Naive thymus-derived CD8-positive, alpha-beta T cell (primary cell): ENCODE measurements around the gene DGCR8. TPM values are rescaled to one million over a fixed set of nuclear protein-coding genes. Genes with fewer than 3 reads are reported as not detected.

Experiments
- ATAC-seq, 2 donors: fragments of 150-1000 bp; cut with Tn5 transposase in 1 of 2; sonication (Bioruptor Pico), chemical (Tn5 transposase) in 1 of 2; 1 replicate in 1 of 2; 2 replicates in 1 of 2; pipeline ENCODE4 v1.10.0; 2021; ENCODE audit warnings: mild to moderate bottlenecking in 2 of 2, moderate library complexity in 2 of 2
- POLR2A ChIA-PET: fragments of 350-600 bp; sonication (Branson Sonifier 250); formaldehyde crosslinking; loops from one replicate; lab custom pipeline; 2021; ENCODE audit warnings: antibody characterized with exemption; lab: Charles Lee
- DNase-seq, 10 donors: peaks; one replicate each; pipeline versions ENCODE4 v3.0.0 to v3.0.0-alpha.2; 2020 to 2022
- H3K27ac Mint-ChIP-seq, 10 donors: one replicate each; pipeline ENCODE4 v1.8.0; 2020 to 2022; ENCODE audit warnings: mild to moderate bottlenecking in 10 of 10, mixed read lengths in 10 of 10, moderate library complexity in 4 of 10, inconsistent platforms in 1 of 10
- H3K27me3 Mint-ChIP-seq, 5 donors: one replicate each; pipeline ENCODE4 v1.8.0; 2021 to 2022; ENCODE audit warnings: mixed read lengths in 5 of 5
- H3K36me3 Mint-ChIP-seq, 3 donors: one replicate each; pipeline ENCODE4 v1.8.0; 2020 to 2022; ENCODE audit warnings: mixed read lengths in 3 of 3, mild to moderate bottlenecking in 2 of 3, inconsistent platforms in 1 of 3
- H3K4me1 Mint-ChIP-seq, 4 donors: one replicate each; pipeline ENCODE4 v1.8.0; 2021 to 2022; ENCODE audit warnings: mixed read lengths in 4 of 4
- H3K4me3 Mint-ChIP-seq, 10 donors: one replicate each; pipeline ENCODE4 v1.8.0; 2020 to 2022; ENCODE audit warnings: mild to moderate bottlenecking in 10 of 10, mixed read lengths in 10 of 10, moderate library complexity in 6 of 10, inconsistent platforms in 1 of 10
- H3K9me3 Mint-ChIP-seq, 9 donors: one replicate each; pipeline ENCODE4 v1.8.0; 2020 to 2022; ENCODE audit warnings: mixed read lengths in 9 of 9, mild to moderate bottlenecking in 3 of 9, inconsistent platforms in 1 of 9, moderate library complexity in 1 of 9
- polyA plus RNA-seq, 3 donors: library from polyadenylated mRNA; unstranded; fragments of 300-500 nt; fragmentation: Illumina TruSeq; gene quantifications; one replicate each; pipeline ENCODE4 v1.2.3, GENCODE V29; 2021
- total RNA-seq, 8 experiments: library from RNA in 2 of 8; stranded (reverse) in 2 of 8; gene quantifications; one replicate each; pipeline ENCODE4 v1.2.3 and lab custom pipeline; 2021 to 2026

DGCR8 gene
- total and polyA plus RNA-seq, 5 experiments from 2014 or later = 4.0 to 53.3 (median 6.0) TPM

DNA sequence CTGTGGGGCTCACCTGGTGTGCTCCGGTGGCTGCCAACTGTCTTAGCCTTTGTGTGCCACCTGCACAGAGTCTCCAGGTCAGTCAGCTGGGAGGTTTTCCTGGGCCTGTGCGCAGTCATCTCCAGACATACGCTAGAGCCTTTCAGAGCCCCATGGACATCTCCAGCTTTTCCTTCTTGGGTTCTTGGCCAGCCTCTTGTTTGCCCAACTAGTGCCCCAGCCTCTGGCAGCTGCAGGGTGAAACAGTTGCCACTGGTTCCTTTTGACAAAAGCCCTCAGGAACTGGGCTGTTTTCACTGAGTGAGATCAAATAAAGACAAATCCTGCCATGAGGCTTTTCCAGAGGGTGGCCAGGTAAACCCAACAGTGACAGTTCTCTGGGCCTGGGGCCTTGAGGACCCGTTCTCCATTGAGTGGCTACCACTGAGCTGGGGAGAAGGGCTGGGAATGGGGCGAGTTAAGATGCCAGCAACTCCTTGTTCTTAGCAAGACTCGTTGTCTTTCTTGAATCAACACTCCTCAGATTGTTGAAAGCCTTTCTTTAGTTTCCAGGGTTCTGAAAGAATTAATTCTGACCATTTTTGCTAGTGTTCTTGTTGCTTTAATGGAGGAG, 19.2 kb downstream of the DGCR8 start:
- ATAC-seq = no peak
- H3K9me3 Mint-ChIP-seq = no peaks in the 10 kb centered on the region
- DNase-seq = no peak
- peaks cover 0 to 44% (median 21%) of the 10 kb centered on the region in 3 donors for H3K36me3 Mint-ChIP-seq
- H3K27ac Mint-ChIP-seq = peak overlapping the region; percentile 87 to 99 (median 96)
- peak overlapping the region in 9 of 10 donors; percentile 23 to 92 (median 89) for H3K4me3 Mint-ChIP-seq
- POLR2A ChIA-PET = no interaction called here
- H3K27me3 Mint-ChIP-seq = no peaks in the 10 kb centered on the region
- H3K4me1 Mint-ChIP-seq = peaks cover 18 to 60% (median 51%) of the 10 kb centered on the region in 4 donors

DNA sequence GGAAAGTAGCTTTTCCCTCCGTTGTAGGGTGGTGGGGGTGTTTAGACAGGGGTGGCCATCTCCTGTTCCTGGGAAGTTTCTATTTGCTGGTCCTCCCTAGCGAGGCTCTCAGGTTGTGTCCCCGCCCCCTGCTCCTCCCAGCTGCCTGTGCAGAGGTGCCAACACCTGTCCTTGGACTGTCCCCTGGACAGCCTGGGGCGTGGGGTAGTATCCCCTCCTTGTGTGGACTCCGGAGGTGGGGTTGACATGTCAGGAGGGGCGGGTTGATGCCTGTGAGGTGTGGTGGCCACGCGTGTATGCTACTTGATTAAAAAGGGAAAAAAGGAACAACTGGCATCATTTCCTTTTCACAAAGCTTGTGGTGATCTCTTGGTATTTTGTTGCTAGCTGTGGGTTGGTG, 21.6 kb downstream of the DGCR8 start:
- no peak for ATAC-seq
- DNase-seq = peak in 1 of 10 donors; percentile 11
- H3K27me3 Mint-ChIP-seq = no peaks in the 10 kb centered on the region
- peak overlapping the region in 9 of 10 donors; percentile 8 to 92 (median 89) for H3K4me3 Mint-ChIP-seq
- POLR2A ChIA-PET = interaction anchor here (0.7 to 2.8 kb wide), 5 partner anchors 9 to 671 kb away, joined by 3 to 16 read pairs (median 4); partner anchors contain the start of genes RANBP1, TANGO2 and TRMT2A
- H3K9me3 Mint-ChIP-seq = no peaks in the 10 kb centered on the region
- H3K4me1 Mint-ChIP-seq = peaks cover 18 to 60% (median 50%) of the 10 kb centered on the region in 4 donors
- H3K27ac Mint-ChIP-seq = peak overlapping the region; percentile 87 to 99 (median 94)
- peaks cover 0 to 34% (median 8%) of the 10 kb centered on the region in 3 donors for H3K36me3 Mint-ChIP-seq

DNA sequence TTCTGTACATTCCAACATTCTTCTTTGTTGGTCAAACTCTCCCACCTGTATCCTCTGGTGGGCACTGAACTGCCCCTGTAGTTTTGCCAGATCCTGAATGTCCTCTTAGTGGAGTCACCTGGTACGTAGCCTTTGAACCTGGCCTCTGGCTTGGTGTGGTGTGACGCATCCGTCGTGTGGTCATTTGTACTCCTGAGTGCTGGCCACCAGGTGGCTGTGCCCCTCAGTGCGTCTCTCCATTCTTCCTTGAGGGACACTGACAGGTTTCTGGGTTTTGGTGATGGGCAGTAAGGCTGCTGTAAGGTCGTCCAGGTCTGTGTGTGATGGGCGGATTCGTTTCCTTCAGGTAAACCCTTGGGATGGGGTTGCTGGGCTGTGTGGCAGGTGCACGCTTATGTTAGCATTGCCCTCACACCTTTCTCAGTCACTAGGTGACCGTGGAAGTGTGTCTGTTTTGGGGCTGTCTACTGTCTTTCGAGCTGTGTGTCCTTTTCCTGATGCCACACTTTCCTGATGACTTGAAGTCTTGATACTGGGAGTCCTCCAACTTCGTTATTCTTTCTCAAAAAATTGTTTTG, 22.3 kb downstream of the DGCR8 start:
- DNase-seq (no peak), ATAC-seq (no peak)
- Mint-ChIP-seq H3K9me3 (no peaks in the 10 kb centered on the region), H3K4me1 (peaks cover 18 to 57% (median 50%) of the 10 kb centered on the region in 4 donors), H3K36me3 (peaks cover 0 to 33% (median 4%) of the 10 kb centered on the region in 3 donors), H3K4me3 (peak overlapping the region in 4 of 10 donors; percentile 30 to 77 (median 41)), H3K27ac (peak overlapping the region; percentile 87 to 98 (median 92)), H3K27me3 (no peaks in the 10 kb centered on the region)
- POLR2A ChIA-PET = interaction anchor here (0.7 to 2.8 kb wide), 2 partner anchors 10 to 671 kb away, joined by 4 to 16 read pairs; no protein-coding TSS in a partner anchor

DNA sequence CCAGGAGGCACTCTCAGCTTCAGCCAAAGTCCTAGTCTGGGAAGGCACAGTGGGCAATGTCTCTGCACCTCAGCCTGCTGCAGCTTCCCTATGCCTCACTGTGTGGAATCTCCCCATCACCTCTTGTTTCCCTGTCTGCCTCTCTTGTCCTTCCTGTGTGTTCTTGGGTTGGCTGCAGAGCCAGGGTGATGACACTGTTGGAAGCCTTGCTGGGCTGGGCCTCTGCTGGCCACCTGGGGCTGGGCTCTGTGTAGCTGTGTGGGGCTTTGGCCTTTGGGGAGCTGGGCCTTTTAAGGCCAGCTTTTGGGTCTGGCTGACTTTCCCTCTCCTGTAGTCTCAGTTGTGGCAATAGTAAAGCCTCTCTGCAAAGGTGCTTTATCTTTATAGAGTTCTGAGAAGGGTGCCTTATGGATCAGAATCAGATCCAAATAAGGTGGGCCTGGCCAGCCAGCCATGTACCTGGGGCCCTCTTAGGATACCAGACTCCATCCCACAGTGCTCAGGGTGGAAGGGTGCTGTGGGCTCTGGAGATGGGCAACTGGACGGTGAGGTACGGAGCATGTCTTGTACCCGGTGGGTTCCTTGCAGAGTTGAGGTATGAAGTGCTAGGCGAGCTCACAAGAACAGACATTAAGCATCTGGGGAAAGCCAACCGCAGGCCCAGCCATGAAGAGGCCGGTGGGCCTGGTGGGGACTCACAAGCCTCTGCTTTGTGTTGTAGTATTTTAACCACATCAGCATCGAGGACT, 25.6 kb downstream of the DGCR8 start:
- POLR2A ChIA-PET = interaction anchor here (1.3 to 1.9 kb wide), 2 partner anchors 11 to 13 kb away, joined by 3 to 7 read pairs; partner anchors contain the start of gene RANBP1
- no peak overlapping the region for H3K4me3 Mint-ChIP-seq
- H3K27ac Mint-ChIP-seq = peak overlapping the region in 6 of 10 donors; percentile 25 to 80 (median 52)
- DNase-seq = peak in 1 of 10 donors; percentile 32
- peaks cover 15 to 37% (median 22%) of the 10 kb centered on the region in 4 donors for H3K4me1 Mint-ChIP-seq
- no peaks in the 10 kb centered on the region for H3K9me3 Mint-ChIP-seq
- ATAC-seq = no peak
- peaks cover 0 to 40% (median 2%) of the 10 kb centered on the region in 3 donors for H3K36me3 Mint-ChIP-seq
- H3K27me3 Mint-ChIP-seq = no peaks in the 10 kb centered on the region

DNA sequence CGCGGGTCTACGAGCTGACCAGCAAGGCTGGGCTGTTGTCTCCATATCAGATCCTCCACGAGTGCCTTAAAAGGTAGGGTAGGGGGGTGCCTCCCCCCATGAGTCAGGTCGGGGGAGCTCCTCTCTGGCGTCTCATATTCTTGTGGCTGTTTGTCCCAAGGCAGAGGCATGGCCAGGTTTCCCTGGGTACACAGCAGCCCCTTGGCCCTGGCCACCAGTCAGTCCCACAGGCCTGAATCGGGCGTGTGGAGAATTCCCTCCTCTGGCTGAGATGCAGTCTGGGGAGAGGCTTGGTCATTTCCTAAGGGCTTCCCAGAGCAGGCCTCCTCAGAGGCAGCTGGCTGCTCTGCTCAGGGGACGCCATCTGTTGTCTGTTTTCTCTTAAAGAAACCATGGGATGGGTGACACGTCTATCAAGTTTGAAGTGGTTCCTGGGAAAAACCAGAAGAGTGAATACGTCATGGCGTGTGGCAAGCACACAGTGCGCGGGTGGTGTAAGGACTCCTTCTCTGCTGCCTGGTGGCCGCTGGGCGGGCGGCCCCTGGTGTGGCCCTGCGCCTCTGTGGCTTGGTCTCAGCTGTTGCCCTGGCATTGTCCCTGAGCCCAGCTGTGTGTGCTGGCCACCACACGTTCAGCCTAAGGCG, 26.3 kb downstream of the DGCR8 start:
- no peak for ATAC-seq
- POLR2A ChIA-PET = interaction anchor here (1.3 to 1.9 kb wide), 2 partner anchors 10 to 14 kb away, joined by 3 to 7 read pairs; partner anchors contain the start of gene RANBP1

DNA sequence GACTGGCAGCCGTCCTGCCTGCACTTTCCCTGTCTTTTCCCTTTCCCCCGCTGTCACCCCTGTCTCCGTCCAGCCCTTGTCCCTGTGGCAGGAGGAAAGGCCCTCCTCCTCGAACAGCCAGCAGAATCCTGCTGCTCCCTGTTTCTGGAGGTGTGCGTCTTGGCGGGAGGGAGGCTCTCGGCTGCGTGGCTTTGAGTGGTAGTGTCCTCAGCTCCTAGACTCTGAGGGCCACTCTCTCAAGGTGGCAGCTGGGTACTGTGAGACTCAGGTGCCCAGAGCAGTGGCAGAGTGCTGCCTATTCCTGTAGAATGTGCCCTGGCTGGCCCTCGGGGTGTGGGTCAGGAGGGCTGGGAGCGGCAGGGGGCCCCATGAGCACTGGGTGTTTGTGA, 26.8 kb downstream of the DGCR8 start:
- no peak for ATAC-seq
- peaks cover 8 to 37% (median 22%) of the 10 kb centered on the region in 4 donors for H3K4me1 Mint-ChIP-seq
- POLR2A ChIA-PET = interaction anchor here (1.3 to 1.9 kb wide), 2 partner anchors 9 to 15 kb away, joined by 3 to 7 read pairs; partner anchors contain the start of gene RANBP1
- no peaks in the 10 kb centered on the region for H3K27me3 Mint-ChIP-seq
- H3K36me3 Mint-ChIP-seq = peaks cover 0 to 43% (median 2%) of the 10 kb centered on the region in 3 donors
- DNase-seq = peak in 1 of 10 donors; percentile 36
- no peak overlapping the region for H3K4me3 Mint-ChIP-seq
- peak overlapping the region in 3 of 10 donors; percentile 29 to 49 (median 37) for H3K27ac Mint-ChIP-seq
- H3K9me3 Mint-ChIP-seq = no peaks in the 10 kb centered on the region

More for the DNA sequence above, 26.3 kb downstream of the DGCR8 start:
- Mint-ChIP-seq H3K27ac (peak overlapping the region in 3 of 10 donors; percentile 29 to 37 (median 35)), H3K4me1 (peaks cover 8 to 37% (median 22%) of the 10 kb centered on the region in 4 donors), H3K27me3 (no peaks in the 10 kb centered on the region), H3K9me3 (no peaks in the 10 kb centered on the region), H3K36me3 (peaks cover 0 to 43% (median 2%) of the 10 kb centered on the region in 3 donors), H3K4me3 (no peak overlapping the region)
- DNase-seq = peak in 1 of 10 donors; percentile 51

DNA sequence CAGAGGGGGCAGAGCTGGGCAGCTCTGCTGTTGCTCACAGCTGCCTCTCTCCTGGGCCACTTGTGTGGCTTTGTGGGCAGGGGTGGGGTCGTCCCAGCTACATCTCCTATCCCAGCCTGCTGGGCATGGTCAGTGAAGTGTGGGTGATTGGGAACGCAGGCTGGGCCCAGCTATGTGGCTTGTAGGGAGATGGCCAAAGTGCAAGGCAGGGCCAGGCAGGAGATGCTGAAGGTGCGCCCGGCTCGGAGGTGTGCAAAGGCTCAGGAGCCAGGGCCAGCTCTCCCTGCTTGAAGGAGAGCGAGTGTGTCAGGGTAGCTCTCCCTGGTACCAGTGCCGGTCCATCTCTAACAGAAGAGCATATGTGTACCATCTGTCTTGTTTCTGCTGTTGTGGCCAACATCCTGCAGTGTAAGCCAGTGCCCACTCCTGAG, 27.4 kb downstream of the DGCR8 start:
- no peaks in the 10 kb centered on the region for H3K27me3 Mint-ChIP-seq
- peak overlapping the region in 8 of 10 donors; percentile 32 to 79 (median 56) for H3K27ac Mint-ChIP-seq
- peaks cover 7 to 35% (median 19%) of the 10 kb centered on the region in 4 donors for H3K4me1 Mint-ChIP-seq
- no peaks in the 10 kb centered on the region for H3K9me3 Mint-ChIP-seq
- H3K36me3 Mint-ChIP-seq = peaks cover 0 to 47% (median 2%) of the 10 kb centered on the region in 3 donors
- ATAC-seq (no peak), DNase-seq (peak in 1 of 10 donors; percentile 42)
- H3K4me3 Mint-ChIP-seq = no peak overlapping the region
- POLR2A ChIA-PET = interaction anchor here (0.9 kb wide), 1 partner anchor 28 kb away, joined by 3 read pairs; the partner anchor contains the start of gene DGCR8

DNA sequence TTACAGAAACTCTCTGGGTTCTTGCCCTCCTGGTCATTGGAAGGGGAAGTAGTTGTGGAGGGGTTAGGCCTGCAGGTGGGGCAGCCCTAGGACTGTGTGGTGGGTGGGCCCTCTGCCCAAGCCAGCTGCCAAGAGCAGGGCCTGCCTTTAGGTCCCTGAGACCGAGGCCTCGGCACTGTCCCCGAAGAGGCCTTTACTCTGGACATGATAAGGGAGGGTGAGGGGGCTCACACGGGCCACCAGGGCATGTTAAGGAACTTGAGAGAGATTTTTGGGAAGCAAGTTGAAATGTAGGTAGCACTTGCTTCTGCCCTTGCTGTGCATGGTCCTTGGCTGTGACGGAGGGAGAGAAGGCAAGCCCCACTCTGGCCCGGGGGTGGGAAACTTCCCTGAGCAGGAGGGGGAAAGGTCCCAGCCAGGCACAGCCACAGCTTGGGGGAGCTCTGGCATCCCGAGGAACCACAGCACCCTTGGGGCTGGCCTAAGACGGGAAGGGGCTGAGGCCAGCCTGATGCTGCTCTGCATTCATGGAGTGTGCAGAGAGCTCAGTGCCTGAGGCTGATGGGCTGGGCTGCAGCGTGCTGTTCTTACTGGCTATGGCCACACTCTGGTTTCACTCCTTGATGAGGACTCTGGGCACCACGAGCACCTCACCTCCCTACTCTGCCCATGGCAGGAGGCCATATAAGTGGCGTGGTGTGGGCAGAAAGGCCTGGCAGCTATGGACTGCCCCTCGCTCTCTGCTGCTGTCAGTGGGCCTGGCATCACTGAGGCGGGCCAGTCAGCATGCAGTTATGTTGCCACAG, 28.1 kb downstream of the DGCR8 start:
- POLR2A ChIA-PET = interaction anchor here (0.9 to 1.3 kb wide), 2 partner anchors 9 to 29 kb away, joined by 3 to 4 read pairs; partner anchors contain the start of genes DGCR8 and TRMT2A
- H3K27ac Mint-ChIP-seq = peak overlapping the region in 9 of 10 donors; percentile 19 to 90 (median 52)
- no peaks in the 10 kb centered on the region for H3K27me3 Mint-ChIP-seq
- H3K4me1 Mint-ChIP-seq = peaks cover 7 to 29% (median 16%) of the 10 kb centered on the region in 4 donors
- no peaks in the 10 kb centered on the region for H3K9me3 Mint-ChIP-seq
- no peak for ATAC-seq
- peak in 1 of 10 donors; percentile 51 for DNase-seq
- no peak overlapping the region for H3K4me3 Mint-ChIP-seq
- peaks cover 0 to 47% (median 2%) of the 10 kb centered on the region in 3 donors for H3K36me3 Mint-ChIP-seq

DNA sequence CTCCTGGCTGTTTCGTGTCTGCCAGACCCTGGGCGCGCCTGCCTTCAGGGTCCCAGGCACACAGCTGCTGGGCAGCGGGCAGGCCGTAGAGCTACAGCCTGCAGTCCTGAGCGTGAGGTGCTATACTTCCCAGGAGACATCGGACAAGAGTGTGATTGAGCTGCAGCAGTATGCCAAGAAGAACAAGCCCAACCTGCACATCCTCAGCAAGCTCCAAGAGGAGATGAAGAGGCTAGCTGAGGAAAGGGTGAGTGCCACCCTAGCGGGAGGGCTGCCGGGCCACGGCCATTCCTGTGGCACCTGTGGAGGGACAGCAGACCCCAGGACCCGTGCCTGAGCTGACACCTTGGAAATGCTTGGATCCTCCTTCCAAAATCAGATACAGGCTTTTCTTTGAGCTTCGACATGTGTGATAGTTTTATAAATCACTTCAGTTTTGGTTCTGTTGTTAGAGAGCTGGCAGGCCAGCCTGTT, 28.8 kb downstream of the DGCR8 start:
- Mint-ChIP-seq H3K4me1 (peaks cover 8 to 24% (median 15%) of the 10 kb centered on the region in 4 donors), H3K4me3 (no peak overlapping the region), H3K36me3 (peaks cover 0 to 43% (median 2%) of the 10 kb centered on the region in 3 donors), H3K9me3 (no peaks in the 10 kb centered on the region), H3K27me3 (no peaks in the 10 kb centered on the region), H3K27ac (peak overlapping the region in 1 of 10 donors; percentile 90)
- POLR2A ChIA-PET = interaction anchor here (0.7 to 1.3 kb wide), 2 partner anchors 9 to 25 kb away, joined by 3 to 4 read pairs; partner anchors contain the start of gene TRMT2A
- peak in 1 of 10 donors; percentile 57 for DNase-seq
- no peak for ATAC-seq

DNA sequence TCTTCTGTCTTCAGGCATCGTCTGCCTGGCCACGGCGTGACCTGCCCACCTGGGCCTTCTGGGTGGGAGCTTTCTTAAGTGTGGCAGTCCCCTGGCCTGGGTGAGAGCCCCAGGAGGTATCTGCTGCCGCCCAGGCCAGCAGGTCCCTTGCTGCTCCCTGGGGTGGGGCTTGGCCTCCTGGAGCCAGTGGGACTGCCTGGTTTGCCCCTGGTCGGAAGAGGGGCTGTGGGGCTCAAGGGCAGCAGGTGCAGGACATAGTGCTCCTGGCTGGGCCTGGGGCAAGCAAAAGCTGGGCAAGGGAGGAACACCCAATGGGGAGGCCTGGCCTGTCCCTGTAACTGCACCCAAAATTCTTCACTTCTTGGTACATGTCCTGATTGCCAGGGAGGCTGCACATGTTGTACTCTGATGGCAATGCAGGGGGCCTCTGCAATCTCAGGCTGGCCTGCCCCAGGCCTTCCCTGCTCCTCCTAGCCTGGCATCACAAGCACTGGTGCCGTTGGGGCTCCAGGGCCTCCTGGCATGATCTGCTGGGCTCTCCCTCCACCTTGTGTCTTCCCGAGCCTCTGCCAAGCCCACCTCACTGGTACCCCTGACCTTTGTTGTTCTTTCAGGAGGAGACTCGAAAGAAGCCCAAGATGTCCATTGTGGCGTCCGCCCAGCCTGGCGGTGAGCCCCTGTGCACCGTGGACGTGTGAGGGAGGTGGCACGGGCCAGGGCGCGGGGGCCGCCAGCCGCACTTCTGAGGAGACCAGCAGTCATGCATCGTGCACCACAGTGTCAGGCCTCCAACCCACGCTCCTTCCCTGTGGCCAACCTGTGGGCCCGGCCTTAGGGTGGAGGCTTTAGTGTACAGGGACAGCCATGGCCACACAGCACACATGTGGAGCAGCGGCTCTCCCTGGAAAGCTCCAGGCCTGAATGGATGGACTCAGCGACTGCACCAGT, 29.6 kb downstream of the DGCR8 start:
- POLR2A ChIA-PET = interaction anchor here (0.7 to 4.0 kb wide), 3 partner anchors 8 to 26 kb away, joined by 3 to 16 read pairs (median 4); partner anchors contain the start of gene TRMT2A
- peaks cover 0 to 45% (median 2%) of the 10 kb centered on the region in 3 donors for H3K36me3 Mint-ChIP-seq
- DNase-seq (peak in 1 of 10 donors; percentile 64), ATAC-seq (no peak)
- peak overlapping the region in 5 of 10 donors; percentile 19 to 90 (median 25) for H3K27ac Mint-ChIP-seq
- H3K4me1 Mint-ChIP-seq = peaks cover 13 to 32% (median 20%) of the 10 kb centered on the region in 4 donors
- H3K9me3 Mint-ChIP-seq = no peaks in the 10 kb centered on the region
- no peak overlapping the region for H3K4me3 Mint-ChIP-seq
- H3K27me3 Mint-ChIP-seq = no peaks in the 10 kb centered on the region
